MG63 (cell line): Measurements from ENCODE around the gene ARSA. TPM values are rescaled to one million over a fixed set of nuclear protein-coding genes. Genes with fewer than 3 reads are reported as not detected.
"Not testable (repeated sequence)": the region's sequence is repeated elsewhere in the genome, so short reads cannot be mapped to it uniquely, and the experiment has no call there.

Source experiments
- DNase-seq: peaks from one replicate; pipeline ENCODE4 v3.0.0-alpha.2; 2020
- H3K27me3 ChIP-seq: fragments of 250-450 bp; sonication (Bioruptor Pico); 2 replicates; pipeline ENCODE4 v1.5.1; 2020; ENCODE audit warnings: mild to moderate bottlenecking, moderate library complexity
- H3K36me3 ChIP-seq: fragments of 250-450 bp; sonication (Bioruptor Pico); 2 replicates; pipeline ENCODE4 v1.5.1; 2020; ENCODE audit warnings: mild to moderate bottlenecking, moderate library complexity
- H3K4me3 ChIP-seq: fragments of 250-450 bp; sonication (Bioruptor Pico); 2 replicates; pipeline ENCODE4 v1.5.1; 2020; ENCODE audit warnings: mild to moderate bottlenecking, moderate library complexity
- H3K9me3 ChIP-seq: fragments of 250-450 bp; sonication (Bioruptor Pico); 2 replicates; pipeline ENCODE4 v1.5.1; 2020; ENCODE audit warnings: mild to moderate bottlenecking, moderate library complexity
- total RNA-seq: library from RNA; depleted of rRNA; stranded (reverse); fragments of >200 nt; shearing (Covaris generic); gene quantifications from 2 replicates; pipeline ENCODE4 v1.2.3, GENCODE V29; 2014; ENCODE audit warnings: low replicate concordance

The ARSA gene
- total RNA-seq, 1 experiment from 2014 or later: 16.0 TPM

DNA sequence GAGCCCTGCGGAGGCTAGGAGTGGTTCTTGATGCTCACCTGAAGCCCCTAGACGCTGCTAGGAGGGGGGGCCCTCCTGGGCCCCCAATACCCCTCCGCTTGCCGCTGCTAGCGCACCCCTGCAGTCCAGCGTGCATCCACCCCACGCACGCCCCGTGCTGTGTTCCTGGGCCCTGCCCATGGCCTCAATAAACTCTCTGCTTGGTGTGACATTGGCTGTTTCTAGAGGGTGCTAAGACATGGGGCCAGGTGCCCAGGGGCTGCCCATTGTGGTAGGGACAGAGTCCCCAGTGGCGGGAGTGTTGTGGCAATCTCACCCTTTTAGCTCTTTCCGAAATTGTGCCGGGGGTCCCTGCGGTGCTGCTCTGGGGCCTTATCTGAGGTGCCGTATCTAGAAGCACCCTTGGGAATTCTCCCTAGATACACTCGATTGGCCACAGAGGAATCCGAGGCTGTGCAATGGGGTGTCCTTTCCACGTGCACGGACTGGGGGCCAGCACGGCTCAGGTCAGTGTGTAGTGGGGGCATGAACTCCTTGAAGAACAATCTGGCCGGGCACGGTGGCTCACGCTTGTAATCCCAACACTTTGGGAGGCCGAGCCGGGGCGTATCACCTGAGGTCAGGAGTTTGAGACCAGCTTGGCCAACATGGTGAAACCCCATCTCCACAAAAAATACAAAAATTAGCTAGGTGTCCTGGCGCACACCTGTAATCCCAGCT, 16.5 kb downstream of the ARSA start:
- Histone ChIP-seq H3K4me3 (no peak overlapping the region), H3K27me3 (no peaks in the 10 kb centered on the region), H3K9me3 (no peaks in the 10 kb centered on the region), H3K36me3 (no peaks in the 10 kb centered on the region)
- DNase-seq: no peak

DNA sequence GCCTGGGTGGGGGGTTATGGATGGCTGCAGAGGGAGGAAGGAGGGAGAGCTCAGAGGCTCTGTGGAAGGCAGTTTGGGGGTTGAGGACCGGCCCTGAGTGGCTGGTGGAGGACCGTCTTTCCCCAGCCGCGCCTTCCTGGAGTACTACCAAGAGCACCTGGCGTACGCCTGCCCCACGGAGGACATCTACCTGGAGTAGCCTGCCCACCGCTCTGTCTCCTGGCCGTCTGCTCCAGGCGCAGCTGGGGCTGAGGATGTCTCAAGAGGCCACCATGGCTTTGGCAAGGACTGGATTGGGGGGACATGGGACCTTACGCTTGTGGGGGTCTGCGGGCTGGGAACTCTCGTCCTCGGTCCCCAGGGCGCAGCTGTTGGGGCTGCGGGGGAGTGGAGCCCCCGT, 17.4 kb downstream of the ARSA start:
- no peak for DNase-seq
- Histone ChIP-seq H3K4me3 (no peak overlapping the region), H3K27me3 (no peaks in the 10 kb centered on the region), H3K36me3 (no peaks in the 10 kb centered on the region), H3K9me3 (no peaks in the 10 kb centered on the region)

DNA sequence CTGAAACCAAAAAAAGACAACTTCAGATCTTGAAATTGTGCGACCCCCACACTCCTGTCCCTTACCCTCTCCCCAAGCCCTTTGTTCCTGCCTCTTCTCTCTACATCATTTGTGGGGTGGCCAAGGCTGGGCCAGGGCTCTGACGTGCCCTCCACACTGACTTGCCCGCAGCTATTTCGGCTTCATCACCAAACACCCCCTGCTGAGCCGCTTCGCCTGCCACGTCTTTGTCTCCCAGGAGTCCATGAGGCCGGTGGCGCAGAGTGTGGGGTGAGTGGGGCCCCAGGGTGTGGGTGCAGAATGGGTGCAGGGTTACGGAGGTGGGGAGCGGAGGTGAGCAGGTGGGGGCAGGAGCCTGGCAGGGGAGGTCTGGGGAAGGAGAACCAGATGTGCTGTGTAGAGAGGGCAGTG, 17.9 kb downstream of the ARSA start:
- Histone ChIP-seq H3K27me3 (no peaks in the 10 kb centered on the region), H3K36me3 (no peaks in the 10 kb centered on the region), H3K9me3 (no peaks in the 10 kb centered on the region), H3K4me3 (no peak overlapping the region)
- no peak for DNase-seq

DNA sequence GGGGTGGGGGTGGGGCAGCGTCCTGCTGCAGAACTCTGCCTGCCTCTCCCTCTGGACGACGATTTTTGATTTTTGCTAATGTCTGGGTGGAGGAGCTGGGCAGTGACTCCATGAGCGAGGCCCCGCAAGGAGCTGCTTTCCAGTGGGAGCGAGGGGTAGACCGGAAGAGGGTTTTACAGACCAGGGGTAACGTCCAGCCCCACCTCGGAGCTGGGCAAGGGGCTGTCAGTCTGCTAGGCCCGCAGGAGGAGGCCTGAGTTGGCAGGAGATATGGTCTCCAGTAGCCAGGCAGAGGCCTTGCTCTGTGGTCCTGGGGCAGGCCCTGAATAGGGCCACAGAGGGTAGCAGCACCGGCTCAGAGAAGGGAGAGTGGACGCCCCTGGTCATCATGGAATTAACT, 18.4 kb downstream of the ARSA start:
- Histone ChIP-seq H3K27me3 (no peaks in the 10 kb centered on the region), H3K4me3 (no peak overlapping the region), H3K36me3 (no peaks in the 10 kb centered on the region), H3K9me3 (no peaks in the 10 kb centered on the region)
- no peak for DNase-seq

- no peak for DNase-seq
- no peaks in the 10 kb centered on the region for H3K36me3 ChIP-seq
- no peak overlapping the region for H3K4me3 ChIP-seq
- no peaks in the 10 kb centered on the region for H3K9me3 ChIP-seq
- H3K27me3 ChIP-seq: no peaks in the 10 kb centered on the region
Measured at GRCh38 chr22:50608996-50609395, 19.0 kb downstream of the ARSA start.

- not testable (repeated sequence) for H3K27me3 ChIP-seq, DNase-seq, H3K4me3 ChIP-seq
Measured at GRCh38 chr22:50608058-50608840, 19.7 kb downstream of the ARSA start.

DNA sequence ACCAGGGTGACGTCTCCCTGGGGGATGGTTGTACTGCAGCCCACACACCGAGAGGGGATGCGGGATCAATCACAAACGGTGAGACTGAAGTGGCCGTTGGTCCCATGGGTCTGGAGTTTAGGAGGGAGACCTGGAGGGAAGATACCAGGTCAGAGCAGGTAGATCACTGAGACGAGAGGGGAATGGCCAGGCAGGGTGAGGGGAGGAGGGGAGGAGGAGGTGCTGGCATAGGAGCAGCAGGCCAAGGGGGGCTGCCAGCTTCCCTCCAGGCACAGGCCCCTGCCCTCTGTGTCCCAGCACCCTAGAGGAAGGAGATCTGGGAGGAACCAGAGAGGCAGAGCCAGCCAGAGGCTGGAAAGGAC, 20.3 kb downstream of the ARSA start:
- no peak for DNase-seq
- H3K27me3 ChIP-seq: no peaks in the 10 kb centered on the region
- H3K36me3 ChIP-seq: no peaks in the 10 kb centered on the region
- H3K9me3 ChIP-seq: no peaks in the 10 kb centered on the region
- no peak overlapping the region for H3K4me3 ChIP-seq

More at GRCh38 chr22:50608058-50608840, 19.7 kb downstream of the ARSA start:
- not testable (repeated sequence) for H3K9me3 ChIP-seq, H3K36me3 ChIP-seq

- no peaks in the 10 kb centered on the region for H3K27me3 ChIP-seq
- no peak for DNase-seq
Measured at GRCh38 chr22:50606946-50607658, 20.9 kb downstream of the ARSA start.

DNA sequence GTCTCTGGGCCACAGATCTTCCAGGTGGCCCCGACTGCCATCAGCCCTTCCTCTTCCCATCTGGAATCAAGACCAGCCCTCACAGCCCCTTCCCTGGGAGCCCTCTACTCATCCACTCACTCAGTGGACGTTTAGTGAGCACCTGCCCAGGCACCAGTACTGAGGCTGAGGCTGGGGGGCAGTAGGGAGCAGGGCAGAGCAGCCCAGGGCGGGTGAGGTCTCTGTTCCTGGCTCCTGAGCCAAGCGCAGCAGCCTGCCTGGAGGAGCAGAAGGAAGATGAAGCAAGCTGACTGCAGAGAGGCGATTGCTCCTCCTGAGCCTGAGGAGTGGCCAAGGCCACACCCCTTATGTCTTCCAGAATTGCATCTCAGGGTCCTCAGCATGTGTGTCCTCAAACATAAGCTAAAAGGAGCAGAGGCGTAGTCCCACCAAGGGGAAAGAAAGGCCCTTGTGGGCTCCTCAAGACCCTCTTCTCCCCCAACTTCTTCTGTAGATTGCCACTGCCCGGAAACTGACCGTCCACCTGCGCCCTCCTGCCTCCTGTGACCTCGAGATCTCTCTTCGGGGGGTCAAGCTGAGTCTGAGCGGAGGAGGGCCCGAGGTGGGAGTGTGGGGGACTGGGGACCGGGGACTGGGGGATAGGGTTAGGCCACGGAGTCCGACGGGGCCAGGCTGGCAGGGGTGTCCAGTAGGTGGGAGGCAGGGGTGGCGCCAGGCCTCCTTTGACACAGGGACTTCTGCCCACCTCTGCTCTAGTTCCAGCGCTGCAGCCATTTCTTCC, 21.6 kb downstream of the ARSA start:
- DNase-seq: no peak
- Histone ChIP-seq H3K27me3 (no peaks in the 10 kb centered on the region), H3K9me3 (no peaks in the 10 kb centered on the region), H3K4me3 (no peak overlapping the region), H3K36me3 (no peaks in the 10 kb centered on the region)

More at GRCh38 chr22:50606946-50607658, 20.9 kb downstream of the ARSA start:
- Histone ChIP-seq H3K9me3 (no peaks in the 10 kb centered on the region), H3K4me3 (no peak overlapping the region), H3K36me3 (no peaks in the 10 kb centered on the region)

GRCh38 chr22:50605613-50606074, 22.3 kb downstream of the ARSA start:
- H3K27me3 ChIP-seq: no peaks in the 10 kb centered on the region

DNA sequence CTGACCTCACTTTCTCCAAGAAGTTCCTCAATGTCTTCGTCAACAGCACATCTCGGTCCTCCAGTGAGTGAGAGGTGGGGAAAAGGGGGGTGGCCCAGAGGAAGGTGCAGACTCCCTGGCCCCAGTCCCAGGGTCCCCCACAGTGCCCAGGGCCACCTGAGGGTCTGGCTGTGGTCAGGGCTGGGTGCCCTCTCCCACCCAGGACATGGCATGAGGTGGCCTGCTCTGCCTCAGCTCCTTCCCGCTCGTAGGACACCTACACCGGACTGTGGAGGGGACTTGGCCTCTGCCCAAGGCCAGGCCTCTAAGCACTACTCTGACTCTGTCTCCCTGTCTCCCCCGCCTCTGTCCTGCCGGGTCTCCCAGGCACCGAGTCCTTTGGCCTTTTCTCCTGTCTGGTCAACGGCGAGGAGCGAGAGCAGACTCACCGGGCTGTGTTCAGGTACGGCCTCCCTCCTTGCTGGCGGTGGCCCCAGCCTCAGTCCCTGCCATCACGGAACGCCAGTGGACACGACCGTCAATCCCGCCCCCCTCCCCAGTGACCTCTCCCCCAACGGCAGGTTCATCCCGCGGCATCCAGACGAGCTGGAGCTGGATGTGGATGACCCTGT, 22.8 kb downstream of the ARSA start:
- Histone ChIP-seq H3K36me3 (no peaks in the 10 kb centered on the region), H3K27me3 (no peaks in the 10 kb centered on the region; the same call in 1 of the 2 replicates), H3K4me3 (no peak overlapping the region)

More at GRCh38 chr22:50605613-50606074, 22.3 kb downstream of the ARSA start:
- no peak for DNase-seq
- no peak overlapping the region for H3K4me3 ChIP-seq
- no peaks in the 10 kb centered on the region for H3K9me3 ChIP-seq
- H3K36me3 ChIP-seq: no peaks in the 10 kb centered on the region

DNA sequence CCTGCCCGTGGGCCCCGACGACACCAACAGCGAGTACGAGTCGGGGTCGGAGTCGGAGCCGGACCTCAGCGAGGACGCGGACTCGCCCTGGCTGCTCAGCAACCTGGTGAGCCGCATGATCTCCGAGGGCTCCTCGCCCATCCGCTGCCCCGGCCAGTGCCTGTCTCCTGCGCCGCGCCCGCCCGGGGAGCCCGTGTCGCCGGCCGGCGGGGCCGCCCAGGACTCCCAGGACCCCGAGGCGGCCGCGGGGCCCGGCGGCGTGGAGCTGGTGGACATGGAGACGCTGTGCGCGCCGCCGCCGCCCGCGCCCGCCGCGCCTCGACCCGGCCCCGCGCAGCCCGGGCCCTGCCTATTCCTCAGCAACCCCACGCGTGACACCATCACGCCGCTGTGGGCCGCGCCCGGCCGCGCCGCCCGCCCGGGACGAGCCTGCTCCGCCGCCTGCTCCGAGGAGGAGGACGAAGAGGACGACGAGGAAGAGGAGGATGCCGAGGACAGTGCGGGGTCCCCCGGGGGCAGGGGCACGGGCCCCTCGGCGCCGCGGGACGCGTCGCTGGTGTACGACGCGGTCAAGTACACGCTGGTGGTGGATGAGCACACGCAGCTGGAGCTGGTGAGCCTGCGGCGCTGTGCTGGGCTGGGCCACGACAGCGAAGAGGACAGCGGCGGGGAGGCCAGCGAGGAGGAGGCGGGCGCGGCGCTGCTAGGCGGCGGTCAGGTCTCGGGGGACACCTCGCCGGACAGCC, 23.5 kb downstream of the ARSA start:
- Histone ChIP-seq H3K27me3 (peaks cover 4% of the 10 kb centered on the region; the same call in 1 of the 2 replicates), H3K9me3 (no peaks in the 10 kb centered on the region), H3K4me3 (no peak overlapping the region), H3K36me3 (no peaks in the 10 kb centered on the region)
- no peak for DNase-seq

More for the DNA sequence above, 22.8 kb downstream of the ARSA start:
- no peak for DNase-seq
- H3K9me3 ChIP-seq: no peaks in the 10 kb centered on the region

DNA sequence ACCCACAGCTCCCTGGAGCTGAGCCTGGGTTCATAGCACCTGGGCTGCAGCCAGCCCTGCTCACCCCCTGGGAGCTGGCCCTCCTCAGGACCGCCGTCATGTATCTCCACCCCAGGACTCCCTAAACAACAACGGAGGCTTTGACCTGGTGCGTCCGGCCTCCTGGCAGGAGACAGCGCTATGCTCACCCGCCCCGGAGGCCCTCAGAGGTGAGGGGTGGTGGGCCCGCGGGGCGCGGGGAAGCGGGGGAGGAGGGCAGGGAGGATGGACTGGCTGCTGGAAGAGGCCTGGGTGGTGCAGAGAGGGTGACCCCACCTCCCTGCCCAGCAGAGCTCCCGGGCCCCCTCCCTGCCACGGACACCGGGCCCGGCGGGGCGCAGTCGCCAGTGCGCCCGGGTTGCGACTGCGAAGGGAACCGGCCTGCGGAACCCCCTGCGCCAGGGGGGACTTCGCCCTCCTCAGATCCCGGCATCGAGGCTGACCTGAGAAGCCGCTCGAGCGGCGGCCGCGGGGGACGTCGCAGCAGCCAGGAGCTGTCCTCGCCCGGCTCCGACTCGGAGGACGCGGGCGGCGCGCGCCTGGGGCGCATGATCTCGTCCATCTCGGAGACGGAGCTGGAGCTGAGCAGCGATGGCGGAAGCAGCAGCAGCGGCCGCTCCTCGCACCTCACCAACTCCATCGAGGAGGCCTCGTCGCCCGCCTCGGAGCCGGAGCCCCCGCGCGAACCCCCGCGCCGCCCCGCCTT, 24.3 kb downstream of the ARSA start:
- Histone ChIP-seq H3K4me3 (no peak overlapping the region), H3K27me3 (peaks cover 4% of the 10 kb centered on the region; the same call in 1 of the 2 replicates), H3K36me3 (no peaks in the 10 kb centered on the region), H3K9me3 (no peaks in the 10 kb centered on the region)
- DNase-seq: no peak

- Histone ChIP-seq H3K9me3 (no peaks in the 10 kb centered on the region), H3K27me3 (peaks cover 4% of the 10 kb centered on the region; the same call in 1 of the 2 replicates), H3K4me3 (no peak overlapping the region), H3K36me3 (no peaks in the 10 kb centered on the region)
- no peak for DNase-seq
Measured at GRCh38 chr22:50602338-50602700, 25.6 kb downstream of the ARSA start.
